Panc1 (cell line): Measurements from ENCODE around the gene KRT78. TPM values are rescaled to one million over a fixed set of nuclear protein-coding genes. Genes with fewer than 3 reads are reported as not detected.
A peak's percentile ranks its signal among the peaks of the same experiment; 100 is the strongest.

Experiments
- ATAC-seq: fragments of 200-7000 bp; cut with Tn5 transposase; 2 replicates; pipeline ENCODE4 v1.9.1; 2020; ENCODE audit warnings: mild to moderate bottlenecking, moderate library complexity
- BruUV-seq: library from RNA; stranded (reverse); fragments of 400-500 nt; replicated peaks from 2 replicates; lab custom pipeline; 2021; lab: Mats Ljungman, UMichigan
- CTCF ChIA-PET: fragments of 300-600 bp; sonication (Branson Sonifier 250); formaldehyde crosslinking; loops from one replicate; lab custom pipeline; 2022; ENCODE audit warnings: antibody characterized with exemption; lab: Charles Lee
- POLR2A ChIA-PET: fragments of 300-600 bp; sonication (Branson Sonifier 250); formaldehyde crosslinking; loops from one replicate; lab custom pipeline; 2022; ENCODE audit warnings: antibody characterized with exemption; lab: Charles Lee
- DNase-seq: peaks from one replicate; pipeline ENCODE4 v3.0.0-alpha.2; 2010; ENCODE audit warnings: low read depth, low spot score
- H3K27ac ChIP-seq: 2 replicates; pipeline ENCODE4 v1.5.1; 2011; ENCODE audit warnings: mild to moderate bottlenecking, low read length, inconsistent platforms
- H3K27me3 ChIP-seq: fragments of 200-500 bp; sonication (Bioruptor generic); 2 replicates; pipeline ENCODE4 v1.6.0; 2014; ENCODE audit warnings: low read length, inconsistent platforms; ENCODE audit not compliant: control insufficient read depth, insufficient read depth
- H3K36me3 ChIP-seq: fragments of 200-500 bp; sonication (Bioruptor generic); 2 replicates; pipeline ENCODE4 v1.5.1; 2014; ENCODE audit warnings: inconsistent platforms, mild to moderate bottlenecking, low read length, moderate library complexity; ENCODE audit not compliant: control insufficient read depth, insufficient read depth
- H3K4me1 ChIP-seq: 2 replicates; pipeline ENCODE4 v1.5.1; 2011; ENCODE audit warnings: inconsistent platforms, mild to moderate bottlenecking, low read length, moderate library complexity; ENCODE audit not compliant: control insufficient read depth, insufficient read depth
- H3K4me3 ChIP-seq, 2 experiments: 2 replicates each; pipeline ENCODE4 v1.5.1; 2011 to 2012; ENCODE audit warnings: low read depth in 2 of 2, low read length in 2 of 2, mild to moderate bottlenecking in 2 of 2, inconsistent platforms in 1 of 2, moderate library complexity in 1 of 2
- H3K9me3 ChIP-seq: fragments of 200-500 bp; sonication (Bioruptor generic); 2 replicates; pipeline ENCODE4 v1.5.1; 2014; ENCODE audit warnings: low read depth, mild to moderate bottlenecking, inconsistent platforms, low read length, moderate library complexity; ENCODE audit not compliant: control insufficient read depth, insufficient read depth
- CTCF ChIP-seq: fragments of 450-650 bp; IDR thresholded peaks from 2 replicates; pipeline ENCODE4 v1.5.1; 2017; ENCODE audit warnings: mild to moderate bottlenecking
- POLR2AphosphoS5 ChIP-seq: IDR thresholded peaks from 2 replicates; pipeline ENCODE4 v1.6.1; 2012; ENCODE audit warnings: mild to moderate bottlenecking, low read depth, low read length, moderate library complexity
- REST ChIP-seq, 2 experiments: IDR thresholded peaks; 2 replicates each; pipeline ENCODE4 v1.6.1; 2011 to 2012; ENCODE audit warnings: low read depth in 2 of 2, control low read depth in 1 of 2, low read length in 1 of 2, mild to moderate bottlenecking in 1 of 2, moderate library complexity in 1 of 2; ENCODE audit not compliant: insufficient read depth in 1 of 2
- SIN3A ChIP-seq: IDR thresholded peaks from 2 replicates; pipeline ENCODE4 v1.6.1; 2012; ENCODE audit warnings: low read depth, mild to moderate bottlenecking, low read length, moderate library complexity, borderline replicate concordance; ENCODE audit not compliant: insufficient read depth
- TCF7L2 ChIP-seq: IDR thresholded peaks from 2 replicates; pipeline ENCODE4 v1.6.1; 2011; ENCODE audit warnings: mild to moderate bottlenecking, low read depth, low read length, inconsistent platforms
- in situ Hi-C: cut with HindIII; loops from 2 replicates; pipeline ENCODE4 v1.10.0; 2016; ENCODE audit warnings: low sequenced_read_pairs, low pct_unique_long_range_greater_than_20kb
- intact Hi-C: fragments of 100-400 bp; cut with micrococcal nuclease; formaldehyde crosslinking; loops from one replicate; pipeline ENCODE4 v1.10.0; 2022; ENCODE audit not compliant: unreplicated experiment
- total RNA-seq: library from RNA; stranded (reverse); gene quantifications from one replicate; pipeline ENCODE4 v1.2.1, GENCODE V29; 2021; ENCODE audit not compliant: unreplicated experiment

The KRT78 gene
- total RNA-seq, 1 experiment from 2014 or later, result not detected

- in situ Hi-C loops (loop anchor here (25.0 kb wide), 1 partner anchor 92 kb away; no protein-coding TSS in a partner anchor), intact Hi-C loops (no loop called here)
- ChIA-PET CTCF (interaction anchor here (1.1 to 2.7 kb wide), 3 partner anchors 11 to 491 kb away, joined by 3 to 18 read pairs (median 8); no protein-coding TSS in a partner anchor), POLR2A (interaction anchor here (0.6 to 1.7 kb wide), 7 partner anchors 9 to 59 kb away, joined by 3 to 6 read pairs (median 4); partner anchors contain the start of genes KRT18 and KRT8)
- Histone ChIP-seq H3K4me1 (peaks cover 50% of the 10 kb centered on the region), H3K9me3 (no peaks in the 10 kb centered on the region), H3K27me3 (no peaks in the 10 kb centered on the region), H3K27ac (peak overlapping the region; percentile 73), H3K4me3 (0 out of 4 replicates have a peak overlapping the region, but pooled peaks of 1 of the 2 experiments have one; percentile 4), H3K36me3 (peaks cover 8% of the 10 kb centered on the region)
- BruUV-seq, result no TSS peak
- ATAC-seq, result peak; percentile 68
- TF ChIP-seq SIN3A (peak; percentile 74; the same call in 1 of the 2 replicates), TCF7L2 (no peak; the same call in 1 of the 2 replicates), REST (IDR thresholded peaks at IDR 0.05; ENCODE audit: insufficient read depth in 1 of 2, low read depth in 2 of 2, low read length in 1 of 2) (no peak), POLR2AphosphoS5 (peak; percentile 68), CTCF (no peak)
- DNase-seq, result no peak
Observed at GRCh38 chr12:52895726-52896189, 47.0 kb upstream of the KRT78 start.

DNA sequence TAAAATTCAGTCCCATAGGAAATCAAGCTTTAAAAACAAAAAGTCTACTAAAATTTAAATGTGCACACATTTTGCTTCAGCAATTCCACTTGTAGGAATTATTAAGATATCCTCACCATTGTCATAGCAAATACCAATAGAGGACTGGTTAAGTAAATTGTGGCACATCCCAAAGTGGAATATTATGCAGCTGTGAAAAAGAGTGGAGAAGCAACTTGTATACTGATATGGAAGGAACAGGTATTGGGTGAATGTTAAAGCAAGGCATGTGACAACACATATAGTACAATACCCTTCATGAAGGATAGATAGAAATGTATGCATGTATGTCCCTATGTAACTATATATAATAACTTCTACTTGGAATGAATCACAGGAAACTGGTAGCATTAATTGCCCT is 44.2 kb upstream of the KRT78 start:
- H3K9me3 ChIP-seq, result no peaks in the 10 kb centered on the region
- peak overlapping the region; percentile 55 for H3K27ac ChIP-seq
- 0 out of 2 replicates have a peak, but pooled peaks cover 2% of the 10 kb centered on the region for H3K36me3 ChIP-seq
- peaks cover 29% of the 10 kb centered on the region for H3K4me1 ChIP-seq
- CTCF ChIA-PET, result no interaction called here
- TF ChIP-seq REST (IDR thresholded peaks at IDR 0.05; ENCODE audit: insufficient read depth in 1 of 2, low read depth in 2 of 2, low read length in 1 of 2) (no peak), SIN3A (no peak), CTCF (no peak), POLR2AphosphoS5 (no peak), TCF7L2 (no peak)
- POLR2A ChIA-PET, result no interaction called here
- H3K27me3 ChIP-seq, result no peaks in the 10 kb centered on the region
- DNase-seq, result no peak
- no TSS peak for BruUV-seq
- ATAC-seq, result no peak
- intact Hi-C loops, result no loop called here
- in situ Hi-C loops, result loop anchor here (25.0 kb wide), 1 partner anchor 94 kb away; no protein-coding TSS in a partner anchor
- no peak overlapping the region for H3K4me3 ChIP-seq
